Caco-2 (cell line): ENCODE measurements around the gene TRPC6. TPM values are rescaled to one million over a fixed set of nuclear protein-coding genes. Genes with fewer than 3 reads are reported as not detected.

Experiments used
- BruUV-seq: library from RNA; stranded (reverse); fragments of 400-500 nt; replicated peaks from 2 replicates; lab custom pipeline; 2021; lab: Mats Ljungman, UMichigan
- CTCF ChIA-PET: fragments of 300-600 bp; sonication (Branson Sonifier 250); formaldehyde crosslinking; loops from one replicate; lab custom pipeline; 2022; ENCODE audit warnings: antibody characterized with exemption; lab: Charles Lee
- POLR2A ChIA-PET: fragments of 300-600 bp; sonication (Branson Sonifier 250); formaldehyde crosslinking; loops from one replicate; lab custom pipeline; 2022; ENCODE audit warnings: antibody characterized with exemption; lab: Charles Lee
- DNase-seq, 2 experiments: peaks; one replicate each; pipeline versions ENCODE4 v3.0.0 to v3.0.0-alpha.2; 2020 to 2022
- H3K27me3 ChIP-seq: replicated peaks from 2 replicates; pipeline ENCODE4 v1.6.0; 2011; ENCODE audit warnings: low read length; ENCODE audit not compliant: control insufficient read depth, insufficient read depth
- H3K36me3 ChIP-seq: 2 replicates; pipeline ENCODE4 v1.5.1; 2011; ENCODE audit warnings: low read length; ENCODE audit not compliant: control insufficient read depth, insufficient read depth
- H3K4me1 ChIP-seq: fragments of 250-450 bp; sonication (Bioruptor Pico); 2 replicates; pipeline ENCODE4 v1.5.1; 2020; ENCODE audit warnings: mild to moderate bottlenecking
- H3K4me3 ChIP-seq: 2 replicates; pipeline ENCODE4 v1.5.1; 2011; ENCODE audit warnings: low read depth, mild to moderate bottlenecking, control low read depth, low read length
- H3K9me3 ChIP-seq: fragments of 250-450 bp; sonication (Bioruptor Pico); 2 replicates; pipeline ENCODE4 v1.5.1; 2020; ENCODE audit warnings: mild to moderate bottlenecking, moderate library complexity
- H3K27ac Mint-ChIP-seq: one replicate; pipeline ENCODE4 v1.8.0; 2022; ENCODE audit warnings: mixed read lengths; ENCODE audit not compliant: unreplicated experiment
- H3K27me3 Mint-ChIP-seq: one replicate; pipeline ENCODE4 v1.8.0; 2022; ENCODE audit warnings: mixed read lengths; ENCODE audit not compliant: insufficient read depth, unreplicated experiment
- H3K36me3 Mint-ChIP-seq: one replicate; pipeline ENCODE4 v1.8.0; 2022; ENCODE audit warnings: mild to moderate bottlenecking, mixed read lengths; ENCODE audit not compliant: insufficient read depth, unreplicated experiment
- H3K4me1 Mint-ChIP-seq: one replicate; pipeline ENCODE4 v1.8.0; 2022; ENCODE audit warnings: low read depth, mixed read lengths; ENCODE audit not compliant: unreplicated experiment
- H3K4me3 Mint-ChIP-seq: one replicate; pipeline ENCODE4 v1.8.0; 2022; ENCODE audit warnings: mild to moderate bottlenecking, moderate library complexity, mixed read lengths; ENCODE audit not compliant: unreplicated experiment
- H3K9me3 Mint-ChIP-seq: one replicate; pipeline ENCODE4 v1.8.0; 2022; ENCODE audit warnings: mixed read lengths; ENCODE audit not compliant: unreplicated experiment
- CTCF ChIP-seq, 2 experiments: fragments of 200-600 bp in 1 of 2; IDR thresholded peaks; 1 replicate in 1 of 2; 2 replicates in 1 of 2; pipeline versions ENCODE4 v1.5.1 to v1.8.0; 2011 to 2022; ENCODE audit warnings: antibody characterized with exemption in 1 of 2, control low read depth in 1 of 2, inconsistent platforms in 1 of 2, low read depth in 1 of 2, low read length in 1 of 2, mild to moderate bottlenecking in 1 of 2, moderate library complexity in 1 of 2; ENCODE audit not compliant: insufficient read depth in 1 of 2, severe bottlenecking in 1 of 2, unreplicated experiment in 1 of 2
- intact Hi-C: fragments of 100-400 bp; cut with micrococcal nuclease; formaldehyde crosslinking; loops from one replicate; pipeline ENCODE4 v1.10.0; 2022; ENCODE audit not compliant: unreplicated experiment
- total RNA-seq: library from RNA; stranded (reverse); gene quantifications from 2 replicates; pipeline ENCODE4 v1.2.3, GENCODE V29; 2022

The TRPC6 gene
- total RNA-seq, 1 experiment from 2014 or later, result 0.14 TPM

- ChIA-PET CTCF (no interaction called here), POLR2A (no interaction called here)
- peaks cover 2% of the 10 kb centered on the region for H3K27me3 Mint-ChIP-seq
- Histone ChIP-seq H3K9me3 (peaks cover 9% of the 10 kb centered on the region), H3K36me3 (no peaks in the 10 kb centered on the region), H3K27me3 (no peaks in the 10 kb centered on the region), H3K4me1 (no peaks in the 10 kb centered on the region), H3K4me3 (no peak overlapping the region)
- H3K27ac Mint-ChIP-seq, result no peak overlapping the region
- no peaks in the 10 kb centered on the region for H3K4me1 Mint-ChIP-seq
- TF ChIP-seq CTCF (IDR thresholded peaks at IDR 0.05; ENCODE audit: insufficient read depth in 1 of 2, low read depth in 1 of 2, low read length in 1 of 2, severe bottlenecking in 1 of 2, unreplicated experiment in 1 of 2), result no peak
- intact Hi-C loops, result no loop called here
- H3K4me3 Mint-ChIP-seq, result no peak overlapping the region
- no peaks in the 10 kb centered on the region for H3K36me3 Mint-ChIP-seq
- BruUV-seq, result no TSS peak
- H3K9me3 Mint-ChIP-seq, result peaks cover 18% of the 10 kb centered on the region
- no peak for DNase-seq
Measured at GRCh38 chr11:101576456-101576855, 7.4 kb downstream of the TRPC6 start.

GRCh38 chr11:101574886-101575285, 8.9 kb downstream of the TRPC6 start:
- Histone ChIP-seq H3K9me3 (peaks cover 9% of the 10 kb centered on the region), H3K27me3 (no peaks in the 10 kb centered on the region), H3K4me1 (no peaks in the 10 kb centered on the region), H3K4me3 (no peak overlapping the region), H3K36me3 (no peaks in the 10 kb centered on the region)
- ChIA-PET POLR2A (no interaction called here), CTCF (no interaction called here)
- DNase-seq, result no peak
- TF ChIP-seq CTCF (IDR thresholded peaks at IDR 0.05; ENCODE audit: insufficient read depth in 1 of 2, low read depth in 1 of 2, low read length in 1 of 2, severe bottlenecking in 1 of 2, unreplicated experiment in 1 of 2), result no peak
- intact Hi-C loops, result no loop called here
- Mint-ChIP-seq H3K27ac (no peak overlapping the region), H3K36me3 (no peaks in the 10 kb centered on the region), H3K9me3 (peaks cover 15% of the 10 kb centered on the region), H3K4me1 (no peaks in the 10 kb centered on the region), H3K4me3 (no peak overlapping the region), H3K27me3 (peaks cover 2% of the 10 kb centered on the region)
- BruUV-seq, result no TSS peak

- no TSS peak for BruUV-seq
- DNase-seq, result no peak
- Mint-ChIP-seq H3K27ac (no peak overlapping the region), H3K4me3 (no peak overlapping the region), H3K9me3 (peaks cover 9% of the 10 kb centered on the region), H3K4me1 (no peaks in the 10 kb centered on the region), H3K36me3 (no peaks in the 10 kb centered on the region), H3K27me3 (peaks cover 7% of the 10 kb centered on the region)
- ChIA-PET CTCF (interaction anchor here (0.6 kb wide), 1 partner anchor 349 kb away, joined by 3 read pairs; the partner anchor contains the start of gene ANGPTL5), POLR2A (no interaction called here)
- Histone ChIP-seq H3K4me3 (no peak overlapping the region), H3K4me1 (peaks cover 7% of the 10 kb centered on the region; the same call in 1 of the 2 replicates), H3K9me3 (no peaks in the 10 kb centered on the region; the same call in 1 of the 2 replicates), H3K27me3 (no peaks in the 10 kb centered on the region), H3K36me3 (no peaks in the 10 kb centered on the region)
- intact Hi-C loops, result no loop called here
- TF ChIP-seq CTCF (IDR thresholded peaks at IDR 0.05; ENCODE audit: insufficient read depth in 1 of 2, low read depth in 1 of 2, low read length in 1 of 2, severe bottlenecking in 1 of 2, unreplicated experiment in 1 of 2), result no peak
Measured at GRCh38 chr11:101567071-101567470, 16.7 kb downstream of the TRPC6 start.
